Activated CD4-positive, alpha-beta T cell treated with anti-CD3 and anti-CD28 coated beads, Interleukin-2, amount 50 U/mL, for 48 hours (primary cell): ENCODE measurements around the gene LRRC61.
"Not testable (repeated sequence)": the region's sequence is repeated elsewhere in the genome, so short reads cannot be mapped to it uniquely, and the experiment has no call there.

Experiments used
- DNase-seq, 2 experiments: peaks; one replicate each; pipeline ENCODE4 v3.0.0-alpha.2; 2020

LRRC61 gene

GRCh38 chr7:150308575-150308974, 14.6 kb upstream of the LRRC61 start:
- DNase-seq = no peak

GRCh38 chr7:150311146-150311545, 12.0 kb upstream of the LRRC61 start:
- no peak for DNase-seq

GRCh38 chr7:150311711-150312110, 11.4 kb upstream of the LRRC61 start:
- no peak for DNase-seq

GRCh38 chr7:150312649-150313366, 10.3 kb upstream of the LRRC61 start:
- not testable (repeated sequence) for DNase-seq

GRCh38 chr7:150313367-150313809, 9.8 kb upstream of the LRRC61 start:
- no peak for DNase-seq

- DNase-seq = no peak
Observed at GRCh38 chr7:150313870-150314269, 9.3 kb upstream of the LRRC61 start.

GRCh38 chr7:150314639-150315239, 8.4 kb upstream of the LRRC61 start:
- no peak for DNase-seq

- not testable (repeated sequence) for DNase-seq
Observed at GRCh38 chr7:150316987-150317386, 6.2 kb upstream of the LRRC61 start.

GRCh38 chr7:150317748-150318444, 5.3 kb upstream of the LRRC61 start:
- no peak for DNase-seq

- no peak for DNase-seq
Observed at GRCh38 chr7:150321788-150322113, 1.4 kb upstream of the LRRC61 start.

GRCh38 chr7:150322114-150322832, 882 bp upstream of the LRRC61 start:
- peak; percentile 69 to 74 for DNase-seq

- DNase-seq = no peak
Observed at GRCh38 chr7:150323682-150324372, 672 bp downstream of the LRRC61 start.

- no peak for DNase-seq
Observed at GRCh38 chr7:150324373-150324961, 1.3 kb downstream of the LRRC61 start.

- DNase-seq = no peak
Observed at GRCh38 chr7:150325110-150325611, 2.0 kb downstream of the LRRC61 start.

- no peak for DNase-seq
Observed at GRCh38 chr7:150325901-150326300, 2.7 kb downstream of the LRRC61 start.

GRCh38 chr7:150326657-150327268, 3.6 kb downstream of the LRRC61 start:
- DNase-seq = no peak

GRCh38 chr7:150327308-150327707, 4.2 kb downstream of the LRRC61 start:
- no peak for DNase-seq

- DNase-seq = no peak
Observed at GRCh38 chr7:150329331-150330120, 6.4 kb downstream of the LRRC61 start.

- DNase-seq = no peak
Observed at GRCh38 chr7:150330211-150330885, 7.2 kb downstream of the LRRC61 start.
